HT-29 (cell line): ENCODE data around the gene COL18A1. TPM values are rescaled to one million over a fixed set of nuclear protein-coding genes. Genes with fewer than 3 reads are reported as not detected.

Experiments
- DNase-seq: peaks from one replicate; pipeline ENCODE4 v3.0.0-alpha.2; 2015; ENCODE audit warnings: low spot score
- total RNA-seq: library from RNA; depleted of rRNA; stranded (reverse); fragments of >200 nt; shearing (Covaris generic); gene quantifications from 2 replicates; pipeline ENCODE4 v1.2.3, GENCODE V29; 2014

COL18A1 gene
- total RNA-seq, 1 experiment from 2014 or later, result 27.7 TPM

- DNase-seq, result no peak
Measured at GRCh38 chr21:45413922-45414321, 9.0 kb downstream of the COL18A1 start.

- no peak for DNase-seq
Measured at GRCh38 chr21:45414396-45415187, 9.6 kb downstream of the COL18A1 start.

GRCh38 chr21:45415188-45415942 lies 10.4 kb downstream of the COL18A1 start:
- no peak for DNase-seq

- DNase-seq, result no peak
Measured at GRCh38 chr21:45415943-45416611, 11.1 kb downstream of the COL18A1 start.

- no peak for DNase-seq
Measured at GRCh38 chr21:45416620-45417019, 11.7 kb downstream of the COL18A1 start.

- DNase-seq, result no peak
Measured at GRCh38 chr21:45417256-45417950, 12.4 kb downstream of the COL18A1 start.

- DNase-seq, result no peak
Measured at GRCh38 chr21:45417951-45418300, 13.0 kb downstream of the COL18A1 start.

- no peak for DNase-seq
Measured at GRCh38 chr21:45418301-45419071, 13.5 kb downstream of the COL18A1 start.

- no peak for DNase-seq
Measured at GRCh38 chr21:45419162-45419561, 14.2 kb downstream of the COL18A1 start.

GRCh38 chr21:45420061-45421041 lies 15.4 kb downstream of the COL18A1 start:
- DNase-seq, result peak; percentile 55

- peak; percentile 67 for DNase-seq
Measured at GRCh38 chr21:45421071-45421845, 16.3 kb downstream of the COL18A1 start.

GRCh38 chr21:45421846-45422775 lies 17.1 kb downstream of the COL18A1 start:
- no peak for DNase-seq

GRCh38 chr21:45423201-45423955 lies 18.4 kb downstream of the COL18A1 start:
- no peak for DNase-seq

- no peak for DNase-seq
Measured at GRCh38 chr21:45423968-45424853, 19.2 kb downstream of the COL18A1 start.

GRCh38 chr21:45424854-45425795 lies 20.2 kb downstream of the COL18A1 start:
- no peak for DNase-seq
